GM18526 (cell line): Measurements from ENCODE around the gene CCDC172.

ENCODE experiments used
- POLR2A ChIP-seq: IDR thresholded peaks from 3 replicates; pipeline ENCODE4 v1.6.1; 2011; ENCODE audit not compliant: insufficient read length; ENCODE audit errors: extremely low read depth

Gene CCDC172

GRCh38 chr10:116324227-116324950 lies at the start of gene CCDC172:
Gene CCDC172 (plus strand): TSS chr10:116324448. CDS start chr10:116325012, 564 bp downstream.
- TF ChIP-seq POLR2A = no peak

- TF ChIP-seq POLR2A = no peak
Measured at GRCh38 chr10:116276981-116277380, 47.3 kb upstream of the CCDC172 start.

- TF ChIP-seq POLR2A = no peak
Measured at GRCh38 chr10:116278846-116279245, 45.4 kb upstream of the CCDC172 start.

- TF ChIP-seq POLR2A = no peak
Measured at GRCh38 chr10:116281775-116282174, 42.5 kb upstream of the CCDC172 start.

GRCh38 chr10:116286626-116287200 lies 37.5 kb upstream of the CCDC172 start:
- TF ChIP-seq POLR2A = no peak

- no peak for TF ChIP-seq POLR2A
Measured at GRCh38 chr10:116287906-116288501, 36.2 kb upstream of the CCDC172 start.

GRCh38 chr10:116289652-116290051 lies 34.6 kb upstream of the CCDC172 start:
- TF ChIP-seq POLR2A = no peak

GRCh38 chr10:116292493-116292892 lies 31.8 kb upstream of the CCDC172 start:
- no peak for TF ChIP-seq POLR2A

- TF ChIP-seq POLR2A = no peak
Measured at GRCh38 chr10:116296291-116296721, 27.9 kb upstream of the CCDC172 start.

- no peak for TF ChIP-seq POLR2A
Measured at GRCh38 chr10:116298586-116298985, 25.7 kb upstream of the CCDC172 start.

GRCh38 chr10:116300542-116300941 lies 23.7 kb upstream of the CCDC172 start:
- no peak for TF ChIP-seq POLR2A

GRCh38 chr10:116304923-116305322 lies 19.3 kb upstream of the CCDC172 start:
- TF ChIP-seq POLR2A = no peak

- no peak for TF ChIP-seq POLR2A
Measured at GRCh38 chr10:116306847-116307246, 17.4 kb upstream of the CCDC172 start.

GRCh38 chr10:116307455-116307854 lies 16.8 kb upstream of the CCDC172 start:
- TF ChIP-seq POLR2A = no peak

GRCh38 chr10:116311016-116311415 lies 13.2 kb upstream of the CCDC172 start:
- TF ChIP-seq POLR2A = no peak
